HEK293 (cell line): Measurements from ENCODE around the gene SCRN2.
A peak's percentile ranks its signal among the peaks of the same experiment; 100 is the strongest.

ENCODE experiments used
- ATF2 ChIP-seq: fragments of 450-650 bp; formaldehyde crosslinking; IDR thresholded peaks from 2 replicates; pipeline ENCODE4 v1.5.1; 2016; ENCODE audit warnings: missing biosample characterization, missing genetic modification characterization, low read depth
- GFI1B ChIP-seq: fragments of 450-650 bp; formaldehyde crosslinking; IDR thresholded peaks from 2 replicates; pipeline ENCODE4 v1.5.1; 2016; ENCODE audit warnings: missing biosample characterization, missing genetic modification characterization
- HIC1 ChIP-seq: fragments of 450-650 bp; formaldehyde crosslinking; IDR thresholded peaks from 2 replicates; pipeline ENCODE4 v1.5.1; 2016; ENCODE audit warnings: missing biosample characterization, missing genetic modification characterization
- HOXD13 ChIP-seq: sonication (generic); formaldehyde crosslinking; IDR thresholded peaks from 2 replicates; pipeline ENCODE4 v1.8.0; 2022; ENCODE audit warnings: missing genetic modification reagents, borderline replicate concordance
- IKZF3 ChIP-seq: fragments of 450-650 bp; IDR thresholded peaks from 2 replicates; pipeline ENCODE4 v1.5.0; 2018; ENCODE audit warnings: missing biosample characterization, mild to moderate bottlenecking, missing genetic modification characterization, moderate library complexity
- KLF1 ChIP-seq: fragments of 450-650 bp; formaldehyde crosslinking; IDR thresholded peaks from 2 replicates; pipeline ENCODE4 v1.5.1; 2016; ENCODE audit warnings: missing biosample characterization, missing genetic modification characterization
- PBX3 ChIP-seq: sonication (generic); formaldehyde crosslinking; IDR thresholded peaks from 2 replicates; pipeline ENCODE4 v1.8.1; 2022; ENCODE audit warnings: mild to moderate bottlenecking, moderate library complexity, missing genetic modification reagents
- PRDM10 ChIP-seq: fragments of 450-650 bp; formaldehyde crosslinking; IDR thresholded peaks from 2 replicates; pipeline ENCODE4 v1.5.1; 2016; ENCODE audit warnings: missing biosample characterization, missing genetic modification characterization
- SALL2 ChIP-seq: fragments of 450-650 bp; formaldehyde crosslinking; IDR thresholded peaks from 2 replicates; pipeline ENCODE4 v1.5.0; 2017; ENCODE audit warnings: missing biosample characterization, mild to moderate bottlenecking, missing genetic modification characterization, borderline replicate concordance
- TCF7L2 ChIP-seq: IDR thresholded peaks from 2 replicates; pipeline ENCODE4 v1.6.1; 2011; ENCODE audit warnings: low read depth, mild to moderate bottlenecking, inconsistent platforms, low read length, moderate library complexity, borderline replicate concordance
- YY2 ChIP-seq: fragments of 450-650 bp; formaldehyde crosslinking; IDR thresholded peaks from 2 replicates; pipeline ENCODE4 v1.5.1; 2016; ENCODE audit warnings: missing biosample characterization, missing genetic modification characterization
- ZNF133 ChIP-seq: fragments of 450-650 bp; formaldehyde crosslinking; IDR thresholded peaks from 2 replicates; pipeline ENCODE4 v1.5.1; 2016; ENCODE audit warnings: missing biosample characterization, missing genetic modification characterization
- ZNF19 ChIP-seq: fragments of 450-650 bp; formaldehyde crosslinking; IDR thresholded peaks from 2 replicates; pipeline ENCODE4; 2016; ENCODE audit warnings: missing biosample characterization, missing genetic modification characterization, low read depth
- ZNF223 ChIP-seq: fragments of 450-650 bp; formaldehyde crosslinking; IDR thresholded peaks from 2 replicates; pipeline ENCODE4 v1.5.1; 2016; ENCODE audit warnings: missing biosample characterization, missing genetic modification characterization
- ZNF274 ChIP-seq, 2 experiments: fragments of 200-500 bp in 1 of 2; fragments of 450-650 bp in 1 of 2; sonication (Bioruptor generic) in 1 of 2; formaldehyde crosslinking in 1 of 2; IDR thresholded peaks; 2 replicates each; pipeline versions ENCODE4 v1.5.1 to v1.6.1; 2014 to 2016; ENCODE audit warnings: borderline replicate concordance in 1 of 2, inconsistent platforms in 1 of 2, low read length in 1 of 2, missing biosample characterization in 1 of 2, missing genetic modification characterization in 1 of 2
- ZNF394 ChIP-seq: fragments of 450-650 bp; formaldehyde crosslinking; IDR thresholded peaks from 2 replicates; pipeline ENCODE4 v1.5.1; 2016; ENCODE audit warnings: missing biosample characterization, missing genetic modification characterization, mild to moderate bottlenecking, moderate library complexity, borderline replicate concordance
- ZNF398 ChIP-seq: fragments of 450-650 bp; formaldehyde crosslinking; IDR thresholded peaks from 2 replicates; pipeline ENCODE4 v1.5.1; 2017; ENCODE audit warnings: missing biosample characterization, missing genetic modification characterization
- ZNF488 ChIP-seq: fragments of 450-650 bp; formaldehyde crosslinking; IDR thresholded peaks from 2 replicates; pipeline ENCODE4 v1.5.1; 2016; ENCODE audit warnings: missing biosample characterization, missing genetic modification characterization
- ZNF548 ChIP-seq: fragments of 450-650 bp; formaldehyde crosslinking; IDR thresholded peaks from 2 replicates; pipeline ENCODE4 v1.5.1; 2016; ENCODE audit warnings: missing biosample characterization, missing genetic modification characterization
- ZNF555 ChIP-seq: fragments of 450-650 bp; formaldehyde crosslinking; conservative IDR thresholded peaks from 2 replicates; pipeline ENCODE4 v1.5.1; 2017; ENCODE audit warnings: missing biosample characterization, mild to moderate bottlenecking, missing genetic modification characterization, inconsistent platforms
- ZNF776 ChIP-seq: fragments of 450-650 bp; formaldehyde crosslinking; IDR thresholded peaks from 2 replicates; pipeline ENCODE4 v1.5.0; 2017; ENCODE audit warnings: missing biosample characterization, missing genetic modification characterization, borderline replicate concordance
- ZSCAN18 ChIP-seq: fragments of 450-650 bp; formaldehyde crosslinking; IDR thresholded peaks from 2 replicates; pipeline ENCODE4 v1.5.1; 2016; ENCODE audit warnings: missing biosample characterization, missing genetic modification characterization
- ZSCAN23 ChIP-seq: fragments of 450-650 bp; formaldehyde crosslinking; IDR thresholded peaks from 2 replicates; pipeline ENCODE4 v1.5.1; 2016; ENCODE audit warnings: missing biosample characterization, missing genetic modification characterization

Gene SCRN2

GRCh38 chr17:47821424-47822391, 19.4 kb downstream of the SCRN2 start, which contains the start of gene OSBPL7 (continued):
- TF ChIP-seq ZNF274 (IDR thresholded peaks at IDR 0.05; ENCODE audit: low read length), result no peak
- no peak for TF ChIP-seq ZNF274 (tag by site-specific recombination; IDR thresholded peaks at IDR 0.05; ENCODE audit: borderline replicate concordance)
- peak; percentile 92 for TF ChIP-seq ZNF398 (tag by site-specific recombination)
- TF ChIP-seq ZNF19 (tag by site-specific recombination), result no peak
- TF ChIP-seq ZNF394, result peak; percentile 68; the same call in 1 of the 2 replicates
- no peak for TF ChIP-seq ZNF223 (tag by site-specific recombination)
- TF ChIP-seq ZNF555 (tag by site-specific recombination), result no peak
- no peak for TF ChIP-seq ZNF488 (tag by site-specific recombination)
- TF ChIP-seq ZSCAN18 (tag by site-specific recombination), result no peak
- peak; percentile 64 for TF ChIP-seq PRDM10
- TF ChIP-seq YY2, result no peak
- TF ChIP-seq TCF7L2, result no peak
- TF ChIP-seq ZNF548 (tag by site-specific recombination), result no peak
- peak; percentile 60; the same call in 1 of the 2 replicates for TF ChIP-seq HIC1 (tag by site-specific recombination)
- no peak for TF ChIP-seq ZSCAN23 (tag by site-specific recombination)
- no peak for TF ChIP-seq ATF2 (tag by site-specific recombination)
- no peak for TF ChIP-seq PBX3 (CRISPR knock-in tag)
- no peak for TF ChIP-seq ZNF776 (tag by site-specific recombination)
- no peak for TF ChIP-seq ZNF133 (tag by site-specific recombination)
- no peak for TF ChIP-seq KLF1 (tag by site-specific recombination)
- TF ChIP-seq HOXD13, result no peak
- no peak for TF ChIP-seq IKZF3 (tag by site-specific recombination)
- no peak for TF ChIP-seq SALL2 (tag by site-specific recombination)
- no peak for TF ChIP-seq GFI1B
